Upper lobe of right lung (tissue), 1 donor: ENCODE results near the gene NIPAL1. TPM values are rescaled to one million over a fixed set of nuclear protein-coding genes. Genes with fewer than 3 reads are reported as not detected.
A peak's percentile ranks its signal among the peaks of the same experiment; 100 is the strongest.

Source experiments
- ATAC-seq: fragments of 200-7000 bp; cut with Tn5 transposase; one replicate; pipeline ENCODE4 v1.9.1; 2020; ENCODE audit warnings: mild to moderate bottlenecking, moderate library complexity
- DNase-seq: peaks from one replicate; pipeline ENCODE4 v3.0.0-alpha.2; 2020
- H3K27ac ChIP-seq: fragments of 200-600 bp; one replicate; pipeline ENCODE4 v1.8.0; 2022
- H3K27me3 ChIP-seq: fragments of 200-600 bp; one replicate; pipeline ENCODE4 v1.8.0; 2022; ENCODE audit warnings: mild to moderate bottlenecking
- H3K36me3 ChIP-seq: fragments of 200-600 bp; one replicate; pipeline ENCODE4 v1.8.0; 2022
- H3K4me1 ChIP-seq: fragments of 200-600 bp; one replicate; pipeline ENCODE4 v1.8.0; 2022
- H3K4me3 ChIP-seq: fragments of 200-600 bp; one replicate; pipeline ENCODE4 v1.8.0; 2022; ENCODE audit warnings: mild to moderate bottlenecking
- H3K9me3 ChIP-seq: fragments of 200-600 bp; one replicate; pipeline ENCODE4 v1.8.0; 2022
- intact Hi-C: fragments of 100-400 bp; cut with DNase I; formaldehyde crosslinking; loops from one replicate; pipeline ENCODE4 v1.11.0; 2022
- long read RNA-seq: library from polyadenylated mRNA; unstranded; transcript quantifications from one replicate; pipeline ENCODE4 v2.0.0, GENCODE V29; 2021
- total RNA-seq: library from RNA; stranded (reverse); fragmentation: NEBNext Ultra II Directional; extraction: Animal tissue kit (Norgen Biotek cat#: 25700); gene quantifications from one replicate; pipeline ENCODE4 v1.2.1, GENCODE V29; 2021
- TF ChIP-seq, protein P1 (sequence below): fragments of 200-600 bp; IDR thresholded peaks from one replicate; pipeline ENCODE4 v1.8.0; 2022; ENCODE audit warnings: antibody characterized with exemption
- donor health status: DM: no; HTN: yes; CAD: no; lungs with severe emphysema.

NIPAL1 gene
- total RNA-seq: 2.0 TPM
- long read RNA-seq, full-length matches to known transcripts: 2 of 3 reads
- long read RNA-seq, partial matches to known transcripts: 0 of 3 reads
- long read RNA-seq, other reads (novel, unspliced or antisense): 1 of 3 reads

DNA sequence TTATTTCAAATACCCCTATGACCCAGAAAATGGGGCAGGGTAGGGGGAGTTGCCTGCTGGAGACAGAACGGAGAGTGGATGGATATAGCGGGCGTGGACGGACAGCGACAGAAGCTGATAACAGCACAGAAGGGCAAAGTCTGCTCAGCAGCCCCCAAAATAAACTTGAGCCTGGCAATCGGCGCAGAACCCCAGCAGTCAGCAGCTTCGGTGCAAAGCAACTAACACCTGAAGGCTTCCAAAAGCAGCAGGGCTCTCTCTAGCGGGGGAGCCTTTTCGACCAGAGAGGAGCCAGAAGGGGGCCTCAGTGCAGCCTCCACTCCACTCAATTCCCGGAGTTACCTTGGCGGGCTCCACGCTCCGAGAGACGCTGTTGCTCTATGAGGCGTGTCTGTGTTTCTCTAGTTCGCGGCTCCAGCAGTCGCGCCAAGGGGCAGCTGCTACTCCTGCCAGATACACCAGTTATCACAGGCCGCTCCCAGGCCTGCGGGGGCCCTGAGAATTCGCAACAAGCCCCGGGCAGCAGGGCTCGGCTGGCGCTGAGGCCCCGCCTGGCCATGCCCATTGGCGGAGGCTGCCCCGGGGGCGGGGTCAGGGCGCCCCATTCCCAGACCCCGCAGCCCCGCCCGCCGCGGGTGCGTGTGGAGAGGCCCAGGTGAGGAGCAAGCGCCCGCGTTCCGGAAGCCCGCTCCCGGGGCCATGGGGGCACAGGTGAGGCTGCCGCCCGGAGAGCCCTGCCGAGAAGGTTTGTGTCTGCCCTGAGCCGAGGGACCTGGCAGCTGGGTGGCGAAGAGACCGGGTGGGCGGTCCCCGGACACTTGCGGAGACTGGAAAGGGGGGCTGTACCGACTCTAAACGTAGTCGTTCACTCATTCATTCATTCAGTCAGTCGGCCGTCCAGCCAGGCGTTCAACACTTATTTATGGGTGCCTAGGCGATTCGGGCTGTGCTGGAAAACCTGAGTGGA lies at the start of gene NIPAL1, which contains the start of gene CNGA1:
Gene NIPAL1, plus strand, starts transcription at position 632 of the 967 bp plus-strand sequence. Its CDS starts 68 bp downstream, at position 700.
Gene CNGA1, minus strand, starts transcription at position 541 of the 967 bp plus-strand sequence. CDS start 63,992 bp downstream, outside the sequence.
- H3K27me3 ChIP-seq: peaks cover 20% of the 10 kb centered on the region
- no peaks in the 10 kb centered on the region for H3K36me3 ChIP-seq
- H3K9me3 ChIP-seq: no peaks in the 10 kb centered on the region
- intact Hi-C loops: no loop called here
- ATAC-seq: peak; percentile 99
- TF ChIP-seq, protein P1, sequence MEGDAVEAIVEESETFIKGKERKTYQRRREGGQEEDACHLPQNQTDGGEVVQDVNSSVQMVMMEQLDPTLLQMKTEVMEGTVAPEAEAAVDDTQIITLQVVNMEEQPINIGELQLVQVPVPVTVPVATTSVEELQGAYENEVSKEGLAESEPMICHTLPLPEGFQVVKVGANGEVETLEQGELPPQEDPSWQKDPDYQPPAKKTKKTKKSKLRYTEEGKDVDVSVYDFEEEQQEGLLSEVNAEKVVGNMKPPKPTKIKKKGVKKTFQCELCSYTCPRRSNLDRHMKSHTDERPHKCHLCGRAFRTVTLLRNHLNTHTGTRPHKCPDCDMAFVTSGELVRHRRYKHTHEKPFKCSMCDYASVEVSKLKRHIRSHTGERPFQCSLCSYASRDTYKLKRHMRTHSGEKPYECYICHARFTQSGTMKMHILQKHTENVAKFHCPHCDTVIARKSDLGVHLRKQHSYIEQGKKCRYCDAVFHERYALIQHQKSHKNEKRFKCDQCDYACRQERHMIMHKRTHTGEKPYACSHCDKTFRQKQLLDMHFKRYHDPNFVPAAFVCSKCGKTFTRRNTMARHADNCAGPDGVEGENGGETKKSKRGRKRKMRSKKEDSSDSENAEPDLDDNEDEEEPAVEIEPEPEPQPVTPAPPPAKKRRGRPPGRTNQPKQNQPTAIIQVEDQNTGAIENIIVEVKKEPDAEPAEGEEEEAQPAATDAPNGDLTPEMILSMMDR: peak; percentile 26
- no peak within 1 kb of the TSS for H3K27ac ChIP-seq
- DNase-seq: peak; percentile 93
- H3K4me1 ChIP-seq: peaks cover 8% of the 10 kb centered on the region
- H3K4me3 ChIP-seq: peak within 1 kb of the TSS; percentile 70

DNA sequence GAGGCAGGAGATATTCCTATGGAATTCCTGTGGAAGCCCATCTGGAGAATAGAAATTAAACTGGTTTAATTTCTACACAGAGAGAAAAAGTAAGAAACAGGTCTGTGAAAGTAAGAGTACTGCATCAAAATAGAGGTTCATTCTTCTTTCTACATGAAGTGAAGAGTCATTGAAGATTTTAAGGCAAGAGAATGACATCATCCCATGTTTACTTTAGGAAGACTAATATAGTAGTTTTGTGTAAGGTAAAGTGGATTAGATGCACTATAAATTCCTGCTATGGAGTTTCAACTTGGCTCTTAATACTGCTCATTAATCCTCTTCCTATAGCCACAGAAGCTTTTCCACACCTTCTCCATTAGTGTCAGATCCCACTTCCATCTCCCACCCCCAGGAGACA lies 47.7 kb upstream of the NIPAL1 start:
- DNase-seq (no peak), ATAC-seq (no peak)
- Histone ChIP-seq H3K4me1 (no peaks in the 10 kb centered on the region), H3K36me3 (no peaks in the 10 kb centered on the region), H3K4me3 (no peak overlapping the region), H3K27ac (no peak overlapping the region), H3K9me3 (no peaks in the 10 kb centered on the region), H3K27me3 (no peaks in the 10 kb centered on the region)
- TF ChIP-seq, protein P1: no peak
- intact Hi-C loops: no loop called here

DNA sequence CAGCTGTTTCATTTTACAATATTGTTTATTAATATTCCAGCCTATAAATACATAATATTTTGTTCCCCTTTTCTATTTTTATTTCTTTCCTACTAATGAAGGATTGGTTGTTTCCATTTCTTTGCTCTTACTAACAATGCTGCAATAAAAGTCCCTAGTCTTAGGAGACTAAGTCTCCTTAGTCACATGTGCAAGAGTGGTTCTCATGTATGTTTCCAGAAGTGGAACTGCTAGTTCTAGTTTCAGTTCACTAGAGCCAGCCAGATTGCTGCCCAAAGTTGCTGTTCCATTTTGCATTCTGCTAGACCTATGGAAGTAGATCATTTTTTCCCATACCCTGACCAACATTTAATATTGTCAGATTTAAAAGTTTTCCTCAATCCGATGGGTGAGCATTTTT lies 44.4 kb upstream of the NIPAL1 start:
- Histone ChIP-seq H3K27ac (no peak overlapping the region), H3K4me1 (no peaks in the 10 kb centered on the region), H3K9me3 (no peaks in the 10 kb centered on the region), H3K27me3 (no peaks in the 10 kb centered on the region), H3K36me3 (no peaks in the 10 kb centered on the region), H3K4me3 (no peak overlapping the region)
- intact Hi-C loops: no loop called here
- ATAC-seq: peak; percentile 62
- TF ChIP-seq, protein P1: no peak
- no peak for DNase-seq

DNA sequence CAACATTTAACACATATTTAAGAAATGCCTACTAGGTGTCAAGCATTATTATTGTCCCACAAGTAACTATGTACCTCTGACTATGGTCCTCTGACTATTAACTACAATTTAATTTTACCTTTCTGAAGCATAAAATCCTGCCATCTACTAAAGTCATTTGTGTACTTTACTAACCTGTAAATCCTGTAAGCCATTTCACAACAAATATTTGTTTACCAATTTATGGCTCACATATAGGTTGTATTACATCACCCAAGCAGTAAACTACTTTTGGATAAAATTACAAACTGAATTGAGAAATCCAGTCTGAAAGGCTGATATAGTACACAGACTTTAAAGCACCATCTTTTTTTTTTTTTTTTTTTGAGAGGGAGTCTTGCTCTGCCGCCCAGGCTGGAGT lies 43.9 kb upstream of the NIPAL1 start:
- no peak overlapping the region for H3K27ac ChIP-seq
- no peak overlapping the region for H3K4me3 ChIP-seq
- H3K36me3 ChIP-seq: no peaks in the 10 kb centered on the region
- intact Hi-C loops: no loop called here
- H3K9me3 ChIP-seq: no peaks in the 10 kb centered on the region
- H3K4me1 ChIP-seq: no peaks in the 10 kb centered on the region
- TF ChIP-seq, protein P1: no peak
- H3K27me3 ChIP-seq: no peaks in the 10 kb centered on the region
- ATAC-seq: no peak
- no peak for DNase-seq

DNA sequence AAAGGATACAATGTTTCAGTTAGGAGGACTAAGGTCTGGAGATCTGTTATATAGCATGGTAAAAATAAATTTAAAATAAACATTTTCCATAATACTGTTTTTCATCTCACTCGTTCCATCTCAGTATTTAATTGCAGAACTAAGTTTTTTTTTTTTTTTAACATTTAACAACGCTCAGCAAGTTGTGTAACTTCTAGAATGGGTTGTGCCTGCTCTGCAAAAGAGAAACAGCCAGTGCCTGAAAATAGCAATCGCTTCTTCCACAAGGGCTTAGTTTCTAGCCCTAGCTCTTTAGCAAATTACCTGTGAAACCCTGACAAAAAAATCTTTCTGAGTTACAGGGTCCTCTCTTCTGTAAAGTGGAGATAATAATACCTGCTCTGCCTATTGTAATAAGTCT lies 42.0 kb upstream of the NIPAL1 start:
- Histone ChIP-seq H3K4me3 (no peak overlapping the region), H3K4me1 (no peaks in the 10 kb centered on the region), H3K9me3 (no peaks in the 10 kb centered on the region), H3K27me3 (no peaks in the 10 kb centered on the region), H3K36me3 (no peaks in the 10 kb centered on the region), H3K27ac (no peak overlapping the region)
- no peak for ATAC-seq
- TF ChIP-seq, protein P1: no peak
- no peak for DNase-seq
- intact Hi-C loops: no loop called here
